KMS-11 (cell line): Measurements from ENCODE around the gene ZNF8.

Source experiments
- H2AFZ ChIP-seq: fragments of 200-600 bp; sonication (generic); 2 replicates; pipeline ENCODE4 v1.6.1; 2016; ENCODE audit warnings: antibody characterized with exemption, mixed run types, low read depth
- H3K27ac ChIP-seq: fragments of 200-600 bp; sonication (generic); 2 replicates; pipeline ENCODE4 v1.6.1; 2016; ENCODE audit warnings: mild to moderate bottlenecking, mixed run types
- H3K27me3 ChIP-seq: fragments of 200-600 bp; sonication (generic); 2 replicates; pipeline ENCODE4 v1.6.1; 2017; ENCODE audit warnings: mild to moderate bottlenecking, low read depth, mixed run types, moderate library complexity; ENCODE audit not compliant: insufficient read depth
- H3K36me3 ChIP-seq: fragments of 200-600 bp; sonication (generic); 2 replicates; pipeline ENCODE4 v1.6.1; 2017; ENCODE audit warnings: mild to moderate bottlenecking, mixed run types; ENCODE audit not compliant: insufficient read depth
- H3K4me1 ChIP-seq: fragments of 200-600 bp; sonication (generic); 2 replicates; pipeline ENCODE4 v1.6.1; 2016; ENCODE audit warnings: mild to moderate bottlenecking, low read depth, mixed run types; ENCODE audit not compliant: poor library complexity, severe bottlenecking
- H3K4me2 ChIP-seq: fragments of 200-600 bp; sonication (generic); 2 replicates; pipeline ENCODE4 v1.7.0; 2016; ENCODE audit warnings: mild to moderate bottlenecking, mixed run types
- H3K4me3 ChIP-seq: fragments of 200-600 bp; sonication (generic); IDR thresholded peaks from 2 replicates; pipeline ENCODE4 v1.6.1; 2017; ENCODE audit warnings: low read depth, low read length, mixed read lengths; ENCODE audit not compliant: insufficient read depth
- H3K79me2 ChIP-seq: fragments of 200-600 bp; sonication (generic); 2 replicates; pipeline ENCODE4 v1.6.1; 2016; ENCODE audit warnings: low read depth, mixed run types; ENCODE audit not compliant: insufficient read depth
- H3K9ac ChIP-seq: fragments of 200-600 bp; sonication (generic); 2 replicates; pipeline ENCODE4 v1.6.1; 2016; ENCODE audit warnings: mild to moderate bottlenecking, mixed run types
- H4K20me1 ChIP-seq: fragments of 200-600 bp; sonication (generic); 2 replicates; pipeline ENCODE4 v1.6.1; 2016; ENCODE audit warnings: mild to moderate bottlenecking, mixed run types; ENCODE audit not compliant: insufficient read depth
- CTCF ChIP-seq: fragments of 200-600 bp; sonication (generic); conservative IDR thresholded peaks from 2 replicates; pipeline ENCODE4 v1.6.1; 2017; ENCODE audit warnings: low read depth, mild to moderate bottlenecking, antibody characterized with exemption, low read length, moderate library complexity, mixed read lengths

The ZNF8 gene

GRCh38 chr19:58351990-58352755, 73.4 kb downstream of the ZNF8 start:
- H4K20me1 ChIP-seq, result no peaks in the 10 kb centered on the region
- H3K4me3 ChIP-seq, result no peak overlapping the region
- no peaks in the 10 kb centered on the region for H3K36me3 ChIP-seq
- H3K27ac ChIP-seq, result no peak overlapping the region
- H3K79me2 ChIP-seq, result no peaks in the 10 kb centered on the region
- H3K4me1 ChIP-seq, result peaks cover 3% of the 10 kb centered on the region
- no peak overlapping the region for H3K9ac ChIP-seq
- H2AFZ ChIP-seq, result no peak overlapping the region
- TF ChIP-seq CTCF, result no peak
- H3K4me2 ChIP-seq, result no peak overlapping the region
- H3K27me3 ChIP-seq, result peaks cover 9% of the 10 kb centered on the region; the same call in 1 of the 2 replicates
